HG03159 (cell line): ENCODE results near the gene ZG16B.

Experiments used
- ATAC-seq: cut with Tn5 transposase; IDR thresholded peaks from one replicate; pipeline ENCODE4 v1.9.1; 2021; ENCODE audit warnings: mild to moderate bottlenecking, moderate library complexity; ENCODE audit not compliant: unreplicated experiment

ZG16B gene

DNA sequence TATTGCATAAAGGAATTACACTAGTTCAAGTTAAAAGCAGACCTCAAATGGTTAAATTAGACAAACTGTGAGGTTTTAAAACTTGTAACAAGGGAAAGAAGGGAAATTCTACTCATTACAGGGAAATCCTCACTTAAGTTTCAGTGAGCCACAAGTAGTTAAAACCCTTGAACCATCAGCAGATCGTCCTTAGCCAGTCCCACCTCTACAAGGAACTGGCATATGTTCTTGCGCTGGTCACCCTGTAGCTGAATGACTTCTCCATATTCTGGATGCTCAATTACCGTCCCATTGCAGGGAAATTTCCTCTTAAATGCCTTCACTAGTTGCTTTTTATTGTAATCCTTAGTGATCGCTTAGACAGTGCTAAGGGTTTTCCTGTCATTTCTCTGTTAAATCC lies 7.6 kb upstream of the ZG16B start:
- no peak for ATAC-seq

DNA sequence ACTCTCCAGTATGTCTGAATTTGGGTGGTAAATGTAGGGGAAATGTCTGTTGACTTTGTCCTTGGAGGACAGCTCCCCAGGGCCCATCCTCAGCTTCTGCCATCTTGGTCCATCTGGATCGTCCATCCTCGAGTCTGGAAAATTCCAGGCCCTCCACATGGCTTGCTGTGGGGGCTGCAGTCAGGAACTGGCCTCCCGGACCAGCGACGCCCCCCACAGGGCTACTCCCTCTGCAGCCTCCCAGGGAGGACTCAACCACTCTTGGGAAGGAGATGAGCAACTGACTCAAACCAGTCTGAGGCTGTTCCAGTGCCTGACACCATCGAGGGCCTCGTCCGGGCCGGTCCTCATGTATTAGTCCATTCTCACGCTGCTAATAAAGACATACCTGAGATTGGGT lies 5.5 kb upstream of the ZG16B start:
- ATAC-seq: no peak

DNA sequence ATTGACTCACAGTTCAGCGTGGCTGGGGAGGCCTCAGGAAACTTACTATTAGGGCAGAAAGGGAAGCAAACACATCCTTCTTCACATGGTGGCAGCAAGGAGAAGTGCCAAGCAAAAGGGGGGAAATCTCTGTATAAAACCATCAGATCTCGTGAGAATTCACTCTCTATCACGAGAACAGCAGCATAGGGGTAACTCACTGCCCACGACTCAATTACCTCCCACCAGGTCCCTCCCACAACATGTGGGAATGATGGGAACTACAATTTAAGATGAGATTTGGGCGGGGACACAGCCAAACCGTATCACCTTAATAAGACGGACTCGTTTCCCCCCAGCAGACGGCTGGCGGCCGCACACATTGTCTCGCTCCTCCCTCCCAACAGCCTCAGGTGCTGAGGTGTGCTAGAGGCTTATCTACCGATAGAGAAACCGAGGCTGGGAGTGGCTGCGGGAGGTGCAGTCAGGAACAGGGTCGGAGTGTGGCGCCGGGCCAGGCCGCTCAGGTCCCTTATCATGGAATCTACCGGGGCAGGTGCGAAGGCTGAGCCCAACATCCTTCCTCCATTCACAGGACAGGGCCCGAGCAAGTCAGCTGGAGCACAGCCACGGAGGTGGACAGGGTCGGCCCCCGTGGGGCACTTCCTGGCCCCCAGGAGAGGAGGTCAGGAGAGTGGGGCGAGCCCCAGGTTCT lies 4.9 kb upstream of the ZG16B start:
- ATAC-seq: no peak

DNA sequence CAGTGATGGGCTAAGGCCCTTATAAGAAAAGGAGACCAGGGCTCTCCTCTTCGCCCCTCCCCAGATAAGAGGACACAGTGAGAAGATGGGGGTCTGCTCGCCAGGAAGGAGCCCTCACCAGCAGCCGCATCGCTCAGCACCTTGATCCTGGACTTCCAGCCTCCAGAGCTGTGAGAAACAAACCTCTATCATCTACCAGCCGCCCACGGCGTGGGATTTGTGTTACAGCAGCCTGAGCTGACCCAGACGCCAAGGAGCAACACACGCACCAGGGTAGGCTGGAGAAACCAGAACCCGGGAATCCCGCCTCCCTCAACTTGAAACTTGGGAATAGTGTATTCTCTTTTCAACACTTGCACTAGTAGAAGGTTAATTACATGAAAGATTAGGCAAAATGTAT lies 4.2 kb upstream of the ZG16B start:
- no peak for ATAC-seq

DNA sequence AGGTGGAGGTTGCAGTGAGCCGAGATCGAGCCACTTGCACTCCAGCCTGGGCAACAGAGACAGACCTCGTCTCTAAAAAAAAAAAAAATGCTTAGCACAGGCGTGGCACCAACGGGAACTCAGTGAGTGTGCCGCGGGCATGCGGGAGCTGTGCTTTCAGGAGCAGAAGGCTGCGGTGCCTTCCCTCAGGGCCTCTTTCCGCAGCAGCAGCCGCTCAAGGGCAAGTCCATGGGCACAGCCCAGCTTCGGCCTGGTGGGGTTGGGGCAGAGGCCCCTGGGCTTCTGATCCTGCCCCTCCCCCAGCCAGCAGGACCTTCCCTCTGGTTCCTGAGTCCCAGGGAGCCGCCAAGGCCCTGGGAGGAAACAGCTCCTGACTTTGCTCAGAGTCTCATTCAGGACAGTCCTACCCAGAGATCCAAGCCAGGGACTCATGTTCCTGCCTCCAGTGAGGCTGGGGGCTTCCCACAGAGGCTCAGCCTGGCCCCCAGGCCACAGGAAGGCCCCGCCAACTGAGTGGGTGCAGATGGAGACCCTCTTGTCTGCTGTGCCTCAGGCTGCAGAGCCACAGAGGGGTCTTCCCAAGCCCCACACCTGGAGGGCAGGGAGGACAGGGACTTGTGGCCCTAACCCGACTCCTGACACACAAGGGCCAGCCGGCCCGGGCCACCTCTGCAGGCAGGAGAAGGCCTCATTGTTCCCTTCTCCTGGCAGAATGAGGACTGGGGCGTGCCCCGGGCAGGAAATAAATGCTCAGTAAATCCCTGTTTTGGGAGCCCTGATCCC lies 3.3 kb upstream of the ZG16B start:
- ATAC-seq: no peak

DNA sequence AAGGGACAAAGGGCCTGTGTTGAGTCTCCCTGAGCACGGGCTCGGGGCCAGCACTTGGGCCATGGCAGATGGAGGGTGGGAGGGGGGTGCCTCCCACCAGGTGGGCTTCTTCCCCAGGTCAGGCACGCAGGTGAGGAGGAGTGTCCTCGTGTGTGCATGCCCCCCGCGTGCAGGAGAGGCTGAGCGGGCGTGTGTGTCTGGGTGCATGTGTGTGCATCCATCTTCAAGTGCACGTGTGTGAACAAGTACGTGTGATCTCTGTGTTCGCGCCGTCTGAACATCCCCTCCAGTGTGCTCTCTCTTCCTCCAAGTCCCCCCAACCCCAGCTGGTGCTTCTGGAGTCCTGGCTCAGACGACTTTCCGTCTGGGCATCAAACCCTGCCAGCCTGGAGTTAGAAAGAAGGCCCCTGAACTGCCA lies 2.7 kb upstream of the ZG16B start:
- ATAC-seq: no peak

DNA sequence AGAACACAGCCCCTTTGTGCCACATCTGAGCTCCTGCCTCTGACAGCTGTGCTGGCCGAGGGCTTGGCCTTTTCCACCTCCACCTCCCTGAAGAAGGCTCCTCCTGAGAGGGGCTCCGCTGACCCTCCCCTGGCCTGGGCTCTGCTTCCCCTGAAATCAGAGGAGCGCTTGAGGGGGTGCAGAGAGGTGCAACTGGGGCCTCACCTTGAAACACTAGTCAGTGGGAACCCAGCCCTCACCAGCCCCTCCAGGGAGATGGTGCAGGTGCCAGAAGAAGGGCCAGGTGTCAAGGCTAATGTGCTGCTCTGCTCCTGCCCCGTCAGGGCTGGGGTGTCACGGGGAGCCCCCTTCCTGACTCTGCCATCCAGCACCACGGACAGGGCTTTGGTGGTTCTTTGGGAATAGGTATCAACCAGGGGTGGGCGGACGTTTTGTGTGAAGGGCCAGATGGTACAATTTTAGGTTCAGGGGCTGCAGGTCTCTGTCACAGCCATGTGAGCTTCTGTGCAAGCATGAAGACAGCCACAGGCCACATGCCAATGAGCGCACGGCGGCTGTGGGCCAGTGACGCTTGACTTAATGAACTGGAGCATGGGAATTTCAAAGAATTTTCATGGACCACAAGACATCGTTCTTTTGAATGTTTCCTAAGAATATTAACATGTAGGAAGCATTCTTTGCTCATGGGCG lies 2.1 kb upstream of the ZG16B start:
- ATAC-seq: no peak

DNA sequence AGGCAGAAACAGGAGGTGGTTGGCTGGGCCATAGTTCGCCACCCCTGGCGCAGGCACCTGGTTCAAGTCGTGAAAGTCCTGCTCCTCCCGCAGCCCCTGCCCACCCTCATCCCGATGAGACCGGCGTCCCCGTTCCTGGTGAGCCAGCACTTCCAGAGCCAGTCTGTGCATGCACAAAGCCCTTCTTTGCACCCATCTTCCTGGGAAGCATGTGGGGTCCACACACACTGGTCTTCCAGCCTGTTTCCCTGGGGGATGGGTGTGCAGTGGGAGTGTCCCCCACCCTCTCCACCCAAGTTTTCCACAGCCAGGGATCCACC lies 1.6 kb upstream of the ZG16B start:
- ATAC-seq: no peak

DNA sequence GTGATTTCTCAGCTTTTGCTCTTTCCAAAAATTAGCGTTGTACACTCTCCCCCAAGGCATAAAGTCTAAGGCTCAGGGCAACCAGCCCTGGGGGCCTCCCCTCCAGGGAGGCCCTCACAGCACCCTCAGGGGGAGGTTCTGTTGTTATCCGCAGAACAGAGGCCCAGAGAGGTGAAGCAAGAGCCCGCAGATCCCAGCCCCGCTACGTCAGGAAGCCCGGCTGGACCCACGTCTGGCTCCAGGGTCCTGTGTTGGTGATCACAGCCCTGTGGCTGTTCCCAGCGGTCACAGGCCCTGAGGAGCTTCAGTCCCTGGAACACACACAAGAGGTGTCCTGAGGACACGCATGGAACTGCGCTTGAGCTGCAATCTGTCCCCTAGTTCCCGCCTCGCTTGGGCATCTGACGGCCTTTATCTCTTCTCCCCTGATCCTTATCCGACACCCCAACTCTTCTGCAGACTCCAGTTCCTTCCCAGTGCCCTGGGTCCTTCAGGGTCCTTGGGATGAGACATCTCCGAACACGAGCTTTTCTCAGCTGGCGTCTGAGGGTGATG lies 1.1 kb upstream of the ZG16B start:
- ATAC-seq: no peak

DNA sequence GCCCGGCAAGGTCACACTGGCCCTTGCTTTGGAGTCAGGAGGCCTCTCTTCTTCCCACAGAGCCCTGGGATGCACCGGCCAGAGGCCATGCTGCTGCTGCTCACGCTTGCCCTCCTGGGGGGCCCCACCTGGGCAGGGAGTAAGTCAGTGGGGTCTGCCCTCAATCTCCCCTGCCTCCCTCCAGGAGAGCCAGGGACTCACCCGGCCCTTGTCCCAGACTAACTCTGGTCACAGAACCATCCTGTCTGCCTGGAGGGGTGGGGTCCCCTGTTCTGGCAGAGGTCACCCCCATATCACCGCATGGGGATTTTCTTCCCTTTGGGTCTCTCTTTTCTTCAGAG lies 222 bp downstream of the ZG16B start:
- ATAC-seq: no peak

DNA sequence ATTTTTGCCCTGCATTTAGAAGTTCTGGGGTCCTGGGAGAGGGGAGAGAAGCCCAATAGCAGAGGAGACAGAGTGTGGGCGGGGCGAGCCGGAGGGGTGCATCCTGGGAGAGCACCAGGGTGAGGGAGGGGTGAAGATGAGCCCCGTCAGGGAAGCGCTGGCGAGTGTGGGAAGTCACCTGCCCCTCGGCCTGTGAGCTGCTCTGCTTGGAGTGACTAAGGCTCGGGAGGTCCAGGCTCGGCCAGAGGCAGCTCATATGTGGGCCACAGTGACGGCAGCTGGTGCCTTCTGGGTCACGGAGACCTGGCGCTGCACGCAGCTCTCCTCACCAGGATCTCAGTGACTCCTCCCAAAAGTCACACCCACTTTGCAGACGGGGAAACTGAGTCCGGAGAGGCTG lies 1.1 kb downstream of the ZG16B start:
- no peak for ATAC-seq

DNA sequence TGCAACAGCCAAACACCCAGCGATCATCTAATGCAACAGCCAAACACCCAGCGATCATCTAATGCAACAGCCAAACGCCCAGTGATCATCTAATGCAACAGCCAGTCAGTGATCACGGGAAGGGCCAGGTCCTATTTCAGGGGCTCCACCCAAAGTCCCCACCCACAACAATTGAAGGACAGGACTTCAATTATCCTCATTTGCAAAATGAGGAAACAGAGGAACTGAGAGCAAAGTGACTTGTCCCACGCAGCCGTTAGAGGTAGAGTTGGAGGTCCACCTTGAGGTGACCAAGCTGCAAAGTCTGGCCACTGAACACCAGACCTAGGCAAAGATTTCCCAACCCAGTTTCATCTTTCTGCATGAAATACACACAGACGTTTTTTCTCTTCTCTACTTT lies 3.7 kb downstream of the ZG16B start:
- no peak for ATAC-seq

DNA sequence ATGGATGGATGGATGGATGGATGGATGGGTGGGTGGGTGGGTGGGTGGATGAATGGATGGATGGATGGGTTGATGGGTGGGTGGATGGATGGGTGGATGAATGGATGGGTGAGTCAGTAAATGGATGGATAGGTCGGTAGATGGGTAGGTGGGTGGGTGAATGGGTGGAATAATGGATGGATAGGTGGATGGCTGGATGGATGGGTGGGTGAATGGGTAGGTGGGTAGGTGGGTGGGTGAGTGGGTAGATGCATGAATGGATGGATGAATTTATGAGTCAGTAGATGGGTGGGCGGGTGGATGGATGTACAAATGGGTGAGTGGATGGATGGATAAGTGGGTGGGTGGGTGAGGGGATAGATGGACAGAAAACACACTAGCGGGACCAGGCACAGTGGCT lies 4.9 kb downstream of the ZG16B start:
- ATAC-seq: no peak

DNA sequence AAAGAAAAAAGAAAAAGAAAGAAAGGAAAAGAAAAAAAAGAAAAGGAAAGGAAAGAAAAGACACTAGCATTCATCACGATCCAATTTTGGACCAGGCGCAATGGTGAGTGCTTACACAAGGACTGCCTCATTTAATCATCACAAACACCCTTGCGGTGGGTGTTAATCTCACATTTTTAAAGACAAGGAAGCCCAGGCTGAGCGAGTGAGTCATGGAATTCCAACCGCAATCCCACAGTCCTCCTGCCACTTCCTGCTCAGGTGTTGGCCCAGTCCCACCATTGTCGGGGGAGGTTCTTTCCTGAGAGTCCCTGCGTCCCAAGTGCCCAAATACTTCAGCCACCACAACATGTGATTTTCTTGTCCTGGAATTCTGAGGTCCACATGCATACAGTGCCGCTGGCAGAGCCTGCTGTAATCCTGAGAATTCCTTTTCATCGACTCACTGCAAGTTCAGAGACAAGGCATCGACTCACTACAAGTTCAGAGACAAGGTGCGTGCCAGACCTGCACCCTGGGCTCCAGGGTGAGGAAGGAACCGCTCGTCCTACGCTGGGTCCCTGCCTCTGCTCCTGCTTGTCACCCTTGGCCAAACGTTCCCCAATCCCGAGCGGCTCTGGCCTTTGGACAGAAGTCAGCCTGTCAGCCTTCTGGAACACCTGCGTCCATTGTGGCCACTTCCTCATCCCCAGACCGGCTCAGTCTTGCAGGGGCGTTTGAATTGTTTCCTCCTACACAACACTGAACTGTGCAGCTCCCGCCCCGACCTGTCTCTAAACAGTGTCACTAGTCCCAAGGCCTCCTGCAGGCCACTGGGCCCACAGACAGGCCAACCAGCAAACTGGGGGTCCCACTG lies 5.8 kb downstream of the ZG16B start:
- no peak for ATAC-seq

DNA sequence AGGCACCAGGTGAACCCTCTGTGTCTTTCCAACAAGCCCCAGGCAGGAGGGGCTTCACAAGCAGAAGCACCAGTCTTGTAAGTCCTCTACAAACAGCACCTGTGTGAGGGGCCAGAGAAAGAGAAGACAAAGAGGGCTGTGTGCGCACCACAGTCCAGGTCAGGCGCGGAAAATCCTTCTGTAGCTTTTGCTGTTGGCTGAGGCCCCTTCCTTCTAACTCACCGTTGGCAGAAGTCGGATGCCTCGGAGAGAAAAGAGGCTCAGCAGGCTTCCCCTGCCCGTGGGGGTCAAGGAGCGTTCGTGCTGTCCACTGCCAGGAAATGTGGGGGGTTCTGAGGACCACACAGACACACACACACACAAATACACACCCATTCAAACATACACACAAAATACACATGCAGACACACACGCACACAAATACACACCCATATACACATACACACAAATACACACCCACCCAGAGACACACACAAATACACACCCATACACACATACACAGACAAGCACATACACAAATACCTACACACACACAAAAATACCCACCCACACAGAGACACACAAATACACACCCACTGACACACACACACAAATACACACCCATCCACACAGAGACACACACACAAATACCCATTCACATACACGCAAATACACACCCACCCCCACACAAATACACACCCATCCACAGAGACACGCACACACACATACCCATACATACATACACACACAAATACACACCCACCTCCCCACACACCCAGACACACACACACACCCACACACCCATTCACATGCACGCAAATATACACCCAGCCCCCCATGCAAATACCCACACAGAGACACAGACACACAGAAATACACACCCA lies 6.8 kb downstream of the ZG16B start:
- no peak for ATAC-seq

DNA sequence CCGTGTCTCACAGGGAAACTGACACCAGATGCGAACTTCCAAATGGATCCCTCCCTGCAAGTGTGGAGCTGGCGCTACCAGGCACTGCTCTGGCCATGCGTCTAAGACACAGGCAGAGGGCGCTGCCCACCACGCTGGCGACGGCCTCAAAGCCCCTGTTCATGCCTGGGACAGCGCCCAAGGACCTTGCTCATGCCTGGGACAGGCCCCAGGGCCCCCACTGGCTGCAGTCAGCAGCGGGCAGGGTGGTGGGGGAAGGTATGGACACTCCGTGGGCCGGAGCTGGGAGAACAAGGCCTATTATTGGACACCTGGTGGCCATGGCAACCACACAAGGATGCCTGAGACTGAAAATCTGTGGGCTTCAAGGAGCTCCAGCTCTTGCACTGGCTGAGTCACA lies 8.8 kb downstream of the ZG16B start:
- ATAC-seq: no peak

DNA sequence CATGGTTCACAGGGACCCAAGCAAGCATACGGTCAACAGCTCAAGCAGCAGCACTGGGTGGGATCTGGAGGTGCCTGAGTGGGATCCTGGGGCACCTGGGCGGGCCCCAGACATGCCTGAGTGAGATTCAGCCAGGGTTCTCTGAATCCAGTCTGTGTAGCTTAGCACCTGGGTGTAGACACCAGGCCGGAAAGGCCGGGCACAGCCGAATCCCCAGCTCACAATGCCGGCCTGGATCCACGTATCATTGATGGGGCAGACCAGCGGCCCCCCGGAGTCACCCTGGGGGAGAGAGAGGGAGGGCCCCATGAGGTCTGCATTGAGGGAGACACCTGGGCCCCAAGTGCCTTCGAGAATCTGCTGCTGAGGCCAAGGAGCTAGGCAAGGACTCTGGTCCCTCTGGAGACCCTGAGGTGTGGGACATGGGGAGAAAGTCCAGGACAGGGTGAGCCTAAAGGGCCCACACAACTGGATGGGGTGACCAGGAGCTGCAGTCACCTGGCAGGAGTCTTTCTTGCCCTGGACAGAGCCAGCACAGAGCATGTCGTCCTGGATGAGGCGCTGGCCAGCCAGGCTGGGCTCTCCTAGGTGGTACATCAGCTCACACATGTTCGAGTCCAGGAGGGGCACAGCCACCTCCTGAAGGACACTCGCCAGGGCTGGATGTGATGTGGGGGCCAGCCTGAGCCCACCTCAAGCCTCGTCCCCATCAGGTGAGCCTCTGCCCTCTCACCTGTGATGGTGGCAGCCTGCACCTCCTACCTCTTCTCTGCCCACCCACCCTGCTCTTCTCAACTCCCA lies 9.7 kb downstream of the ZG16B start:
- ATAC-seq: no peak

DNA sequence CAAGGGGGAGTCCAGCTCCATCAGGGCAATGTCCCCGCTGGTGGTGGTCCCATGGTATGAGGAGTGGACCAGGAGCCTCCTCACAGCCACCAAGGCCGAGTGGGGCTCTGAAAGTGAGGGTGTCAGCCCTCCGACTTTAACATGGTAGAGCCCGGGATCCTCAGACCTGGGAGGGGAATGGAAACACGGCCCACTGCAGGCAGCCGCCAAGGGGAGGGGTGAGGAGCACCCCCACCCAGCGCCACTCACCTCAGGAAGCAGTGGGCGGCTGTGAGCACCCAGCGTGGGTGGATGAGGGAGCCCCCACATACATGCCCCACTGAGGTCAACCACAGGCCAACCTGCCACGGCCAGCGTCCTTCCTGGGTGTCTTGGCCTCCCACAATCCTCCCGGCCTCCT lies 10.8 kb downstream of the ZG16B start:
- no peak for ATAC-seq

DNA sequence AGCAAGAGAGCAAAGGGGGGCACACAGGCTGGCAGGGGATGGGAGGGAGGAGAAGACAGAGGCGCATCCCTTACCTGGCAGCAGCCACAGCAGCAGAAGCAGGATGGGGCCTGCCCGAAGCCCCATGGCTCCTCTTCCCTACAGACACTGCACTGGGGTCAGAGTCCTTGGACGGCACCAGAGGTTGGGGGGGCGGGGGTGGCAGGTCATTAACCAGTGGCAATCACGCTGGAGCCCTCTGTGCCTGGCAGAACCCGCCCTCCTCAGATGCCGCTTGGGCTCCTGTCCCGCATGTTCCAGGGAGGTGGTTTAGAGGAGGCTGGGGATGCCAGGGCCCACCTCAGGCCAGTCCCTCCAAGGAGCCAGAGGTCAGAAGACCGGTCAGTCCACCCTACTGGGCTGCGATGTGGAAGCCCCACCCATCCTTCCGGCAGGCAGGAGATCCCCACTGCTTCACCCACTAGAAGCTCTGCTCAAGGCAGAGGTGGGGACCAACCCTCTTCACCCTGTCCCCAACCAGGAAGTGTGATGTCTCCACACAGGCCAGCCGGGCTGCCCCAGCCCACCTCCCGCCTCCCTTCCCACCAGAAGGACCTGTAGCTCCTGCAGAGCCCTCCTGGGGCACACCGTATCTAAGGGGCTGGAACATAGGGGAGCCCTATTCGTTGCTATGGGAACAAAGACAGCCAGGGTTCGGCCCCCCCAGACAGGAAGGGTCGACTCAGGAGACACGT lies 11.7 kb downstream of the ZG16B start:
- ATAC-seq: no peak
